Esophagus squamous epithelium (tissue), 5 donors: ENCODE data around the gene ATXN1. TPM values are rescaled to one million over a fixed set of nuclear protein-coding genes. Genes with fewer than 3 reads are reported as not detected.

ENCODE experiments used
- DNase-seq: peaks from one replicate; lab custom pipeline; 2025; lab: John Stamatoyannopoulos, UW
- H3K27ac ChIP-seq, 4 donors: fragments of 200-600 bp; sonication (generic); one replicate each; pipeline ENCODE4 v1.5.1; 2016 to 2019; ENCODE audit warnings: mild to moderate bottlenecking in 1 of 4
- H3K27me3 ChIP-seq, 4 donors: fragments of 200-600 bp; sonication (generic); 1 replicate in 3 of 4; 2 replicates in 1 of 4; pipeline versions ENCODE4 v1.5.1 to v1.6.0; 2017 to 2021; ENCODE audit warnings: antibody characterized with exemption in 1 of 4
- H3K36me3 ChIP-seq, 3 donors: fragments of 200-600 bp; sonication (generic); one replicate each; pipeline ENCODE4 v1.5.1; 2016 to 2019
- H3K4me1 ChIP-seq, 3 donors: fragments of 200-600 bp; sonication (generic); one replicate each; pipeline ENCODE4 v1.5.1; 2017 to 2019
- H3K4me3 ChIP-seq, 4 donors: fragments of 200-600 bp; sonication (generic); 1 replicate in 3 of 4; 2 replicates in 1 of 4; pipeline ENCODE4 v1.5.1; 2016 to 2019; ENCODE audit warnings: mild to moderate bottlenecking in 2 of 4, moderate library complexity in 1 of 4
- H3K9me3 ChIP-seq, 3 donors: fragments of 200-600 bp; sonication (generic); one replicate each; pipeline ENCODE4 v1.5.1; 2016 to 2019
- CTCF ChIP-seq, 6 experiments: fragments of 450-650 bp in 4 of 6; fragments of 200-600 bp in 2 of 6; sonication (generic) in 2 of 6; IDR thresholded peaks; one replicate each; pipeline ENCODE4 v1.5.1; 2016 to 2019; ENCODE audit warnings: antibody characterized with exemption in 6 of 6, mild to moderate bottlenecking in 4 of 6, moderate library complexity in 4 of 6
- POLR2A ChIP-seq, 4 donors: fragments of 450-650 bp; IDR thresholded peaks; one replicate each; pipeline ENCODE4 v1.6.1; 2017; ENCODE audit warnings: antibody characterized with exemption in 4 of 4, mild to moderate bottlenecking in 4 of 4, moderate library complexity in 3 of 4
- WGBS, 2 donors: methylation state at CpG; one replicate each; pipeline ENCODE4 v1.1.5; 2018; 5-methylcytosine and 5-hydroxymethylcytosine counted together
- intact Hi-C: fragments of 100-400 bp; cut with DNase I; formaldehyde crosslinking; loops from one replicate; pipeline ENCODE4 v1.15.0; 2022
- total RNA-seq, 4 donors: library from RNA; depleted of rRNA; stranded (reverse); fragments of >200 nt; gene quantifications; one replicate each; pipeline ENCODE4 v1.1.0, GENCODE V29; 2016
- donor health status: DM: yes; HTN: yes; CAD: no.

ATXN1 gene
- total RNA-seq, 4 donors from 2014 or later = 17.5 to 50.5 (median 28.5) TPM

- intact Hi-C loops = no loop called here
- no peak for DNase-seq
- Histone ChIP-seq H3K36me3 (peaks cover 0 to 5% (median 0%) of the 10 kb centered on the region in 3 donors), H3K9me3 (no peaks in the 10 kb centered on the region), H3K4me3 (no peak overlapping the region), H3K27me3 (no peaks in the 10 kb centered on the region), H3K27ac (no peak overlapping the region), H3K4me1 (peaks cover 0 to 19% (median 0%) of the 10 kb centered on the region in 3 donors)
- 67 to 76% methylated on average over 7 to 8 of the region's 8 CpGs for WGBS, 2 donors
- TF ChIP-seq POLR2A (IDR thresholded peaks at IDR 0.05) = no peak
- TF ChIP-seq CTCF (IDR thresholded peaks at IDR 0.05) = no peak
These were observed 222.0 kb downstream of the ATXN1 start for GRCh38 chr6:16539086-16539931.

GRCh38 chr6:16535564-16535963 lies 225.7 kb downstream of the ATXN1 start:
- DNase-seq = no peak
- intact Hi-C loops = no loop called here
- TF ChIP-seq POLR2A (IDR thresholded peaks at IDR 0.05) (no peak), CTCF (IDR thresholded peaks at IDR 0.05) (no peak)
- Histone ChIP-seq H3K4me1 (no peaks in the 10 kb centered on the region), H3K9me3 (no peaks in the 10 kb centered on the region), H3K36me3 (no peaks in the 10 kb centered on the region), H3K27me3 (no peaks in the 10 kb centered on the region), H3K27ac (no peak overlapping the region), H3K4me3 (no peak overlapping the region)
- WGBS, 2 donors = 75 to 83% methylated on average over 5 of the region's 5 CpGs

GRCh38 chr6:16533721-16534136 lies 227.5 kb downstream of the ATXN1 start:
- Histone ChIP-seq H3K9me3 (no peaks in the 10 kb centered on the region), H3K4me3 (no peak overlapping the region), H3K27ac (no peak overlapping the region), H3K4me1 (no peaks in the 10 kb centered on the region), H3K27me3 (no peaks in the 10 kb centered on the region), H3K36me3 (no peaks in the 10 kb centered on the region)
- 83 to 86% methylated on average over 6 of the region's 6 CpGs for WGBS, 2 donors
- intact Hi-C loops = no loop called here
- TF ChIP-seq CTCF (IDR thresholded peaks at IDR 0.05) = no peak
- TF ChIP-seq POLR2A (IDR thresholded peaks at IDR 0.05) = no peak
- DNase-seq = no peak

- H3K4me3 ChIP-seq = no peak overlapping the region
- H3K9me3 ChIP-seq = no peaks in the 10 kb centered on the region
- no peak overlapping the region for H3K27ac ChIP-seq
- 78 to 81% methylated on average over 2 of the region's 2 CpGs for WGBS, 2 donors
- H3K4me1 ChIP-seq = no peaks in the 10 kb centered on the region
- H3K27me3 ChIP-seq = no peaks in the 10 kb centered on the region
- TF ChIP-seq POLR2A (IDR thresholded peaks at IDR 0.05) (no peak), CTCF (IDR thresholded peaks at IDR 0.05) (no peak)
- no peaks in the 10 kb centered on the region for H3K36me3 ChIP-seq
- intact Hi-C loops = no loop called here
- DNase-seq = no peak
These were observed 228.1 kb downstream of the ATXN1 start for GRCh38 chr6:16533210-16533609.

GRCh38 chr6:16527691-16528090 lies 233.6 kb downstream of the ATXN1 start:
- H3K9me3 ChIP-seq = no peaks in the 10 kb centered on the region
- TF ChIP-seq CTCF (IDR thresholded peaks at IDR 0.05) = no peak
- TF ChIP-seq POLR2A (IDR thresholded peaks at IDR 0.05) = no peak
- no peak overlapping the region for H3K27ac ChIP-seq
- H3K4me3 ChIP-seq = no peak overlapping the region
- no peaks in the 10 kb centered on the region for H3K27me3 ChIP-seq
- H3K36me3 ChIP-seq = peaks cover 0 to 14% (median 0%) of the 10 kb centered on the region in 3 donors
- DNase-seq = no peak
- intact Hi-C loops = no loop called here
- 64 to 100% methylated on average over 2 to 3 of the region's 3 CpGs for WGBS, 2 donors
- no peaks in the 10 kb centered on the region for H3K4me1 ChIP-seq
